ENCODE results near the gene HRG. TPM values are rescaled to one million over a fixed set of nuclear protein-coding genes. Genes with fewer than 3 reads are reported as not detected.

Gene HRG
- total and polyA plus RNA-seq, 2 experiments from 2014 or later: not detected

GRCh38 chr3:186622651-186623310 is 43.0 kb upstream of the HRG start:
- Mint-ChIP-seq H3K36me3 (ENCODE audit: low read depth) (no peaks in the 10 kb centered on the region), H3K4me1 (no peaks in the 10 kb centered on the region), H3K4me3 (no peak overlapping the region), H3K27ac (no peak overlapping the region), H3K9me3 (no peaks in the 10 kb centered on the region), H3K27me3 (ENCODE audit: insufficient read depth, low read depth, poor library complexity) (peaks cover 4% of the 10 kb centered on the region)
- no peak for TF ChIP-seq POLR2AphosphoS5 (IDR thresholded peaks at IDR 0.05; ENCODE audit: low read depth)
- TF ChIP-seq, protein P1, sequence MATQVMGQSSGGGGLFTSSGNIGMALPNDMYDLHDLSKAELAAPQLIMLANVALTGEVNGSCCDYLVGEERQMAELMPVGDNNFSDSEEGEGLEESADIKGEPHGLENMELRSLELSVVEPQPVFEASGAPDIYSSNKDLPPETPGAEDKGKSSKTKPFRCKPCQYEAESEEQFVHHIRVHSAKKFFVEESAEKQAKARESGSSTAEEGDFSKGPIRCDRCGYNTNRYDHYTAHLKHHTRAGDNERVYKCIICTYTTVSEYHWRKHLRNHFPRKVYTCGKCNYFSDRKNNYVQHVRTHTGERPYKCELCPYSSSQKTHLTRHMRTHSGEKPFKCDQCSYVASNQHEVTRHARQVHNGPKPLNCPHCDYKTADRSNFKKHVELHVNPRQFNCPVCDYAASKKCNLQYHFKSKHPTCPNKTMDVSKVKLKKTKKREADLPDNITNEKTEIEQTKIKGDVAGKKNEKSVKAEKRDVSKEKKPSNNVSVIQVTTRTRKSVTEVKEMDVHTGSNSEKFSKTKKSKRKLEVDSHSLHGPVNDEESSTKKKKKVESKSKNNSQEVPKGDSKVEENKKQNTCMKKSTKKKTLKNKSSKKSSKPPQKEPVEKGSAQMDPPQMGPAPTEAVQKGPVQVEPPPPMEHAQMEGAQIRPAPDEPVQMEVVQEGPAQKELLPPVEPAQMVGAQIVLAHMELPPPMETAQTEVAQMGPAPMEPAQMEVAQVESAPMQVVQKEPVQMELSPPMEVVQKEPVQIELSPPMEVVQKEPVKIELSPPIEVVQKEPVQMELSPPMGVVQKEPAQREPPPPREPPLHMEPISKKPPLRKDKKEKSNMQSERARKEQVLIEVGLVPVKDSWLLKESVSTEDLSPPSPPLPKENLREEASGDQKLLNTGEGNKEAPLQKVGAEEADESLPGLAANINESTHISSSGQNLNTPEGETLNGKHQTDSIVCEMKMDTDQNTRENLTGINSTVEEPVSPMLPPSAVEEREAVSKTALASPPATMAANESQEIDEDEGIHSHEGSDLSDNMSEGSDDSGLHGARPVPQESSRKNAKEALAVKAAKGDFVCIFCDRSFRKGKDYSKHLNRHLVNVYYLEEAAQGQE (IDR thresholded peaks at IDR 0.05; ENCODE audit: unreplicated experiment): no peak
- TF ChIP-seq EZH2 (IDR thresholded peaks at IDR 0.05; ENCODE audit: low read depth, unreplicated experiment): no peak
- no peak for TF ChIP-seq NANOG (IDR thresholded peaks at IDR 0.05; ENCODE audit: borderline replicate concordance)
- no peak for TF ChIP-seq JUNB (IDR thresholded peaks at IDR 0.05; ENCODE audit: unreplicated experiment)
- TF ChIP-seq, protein P2, sequence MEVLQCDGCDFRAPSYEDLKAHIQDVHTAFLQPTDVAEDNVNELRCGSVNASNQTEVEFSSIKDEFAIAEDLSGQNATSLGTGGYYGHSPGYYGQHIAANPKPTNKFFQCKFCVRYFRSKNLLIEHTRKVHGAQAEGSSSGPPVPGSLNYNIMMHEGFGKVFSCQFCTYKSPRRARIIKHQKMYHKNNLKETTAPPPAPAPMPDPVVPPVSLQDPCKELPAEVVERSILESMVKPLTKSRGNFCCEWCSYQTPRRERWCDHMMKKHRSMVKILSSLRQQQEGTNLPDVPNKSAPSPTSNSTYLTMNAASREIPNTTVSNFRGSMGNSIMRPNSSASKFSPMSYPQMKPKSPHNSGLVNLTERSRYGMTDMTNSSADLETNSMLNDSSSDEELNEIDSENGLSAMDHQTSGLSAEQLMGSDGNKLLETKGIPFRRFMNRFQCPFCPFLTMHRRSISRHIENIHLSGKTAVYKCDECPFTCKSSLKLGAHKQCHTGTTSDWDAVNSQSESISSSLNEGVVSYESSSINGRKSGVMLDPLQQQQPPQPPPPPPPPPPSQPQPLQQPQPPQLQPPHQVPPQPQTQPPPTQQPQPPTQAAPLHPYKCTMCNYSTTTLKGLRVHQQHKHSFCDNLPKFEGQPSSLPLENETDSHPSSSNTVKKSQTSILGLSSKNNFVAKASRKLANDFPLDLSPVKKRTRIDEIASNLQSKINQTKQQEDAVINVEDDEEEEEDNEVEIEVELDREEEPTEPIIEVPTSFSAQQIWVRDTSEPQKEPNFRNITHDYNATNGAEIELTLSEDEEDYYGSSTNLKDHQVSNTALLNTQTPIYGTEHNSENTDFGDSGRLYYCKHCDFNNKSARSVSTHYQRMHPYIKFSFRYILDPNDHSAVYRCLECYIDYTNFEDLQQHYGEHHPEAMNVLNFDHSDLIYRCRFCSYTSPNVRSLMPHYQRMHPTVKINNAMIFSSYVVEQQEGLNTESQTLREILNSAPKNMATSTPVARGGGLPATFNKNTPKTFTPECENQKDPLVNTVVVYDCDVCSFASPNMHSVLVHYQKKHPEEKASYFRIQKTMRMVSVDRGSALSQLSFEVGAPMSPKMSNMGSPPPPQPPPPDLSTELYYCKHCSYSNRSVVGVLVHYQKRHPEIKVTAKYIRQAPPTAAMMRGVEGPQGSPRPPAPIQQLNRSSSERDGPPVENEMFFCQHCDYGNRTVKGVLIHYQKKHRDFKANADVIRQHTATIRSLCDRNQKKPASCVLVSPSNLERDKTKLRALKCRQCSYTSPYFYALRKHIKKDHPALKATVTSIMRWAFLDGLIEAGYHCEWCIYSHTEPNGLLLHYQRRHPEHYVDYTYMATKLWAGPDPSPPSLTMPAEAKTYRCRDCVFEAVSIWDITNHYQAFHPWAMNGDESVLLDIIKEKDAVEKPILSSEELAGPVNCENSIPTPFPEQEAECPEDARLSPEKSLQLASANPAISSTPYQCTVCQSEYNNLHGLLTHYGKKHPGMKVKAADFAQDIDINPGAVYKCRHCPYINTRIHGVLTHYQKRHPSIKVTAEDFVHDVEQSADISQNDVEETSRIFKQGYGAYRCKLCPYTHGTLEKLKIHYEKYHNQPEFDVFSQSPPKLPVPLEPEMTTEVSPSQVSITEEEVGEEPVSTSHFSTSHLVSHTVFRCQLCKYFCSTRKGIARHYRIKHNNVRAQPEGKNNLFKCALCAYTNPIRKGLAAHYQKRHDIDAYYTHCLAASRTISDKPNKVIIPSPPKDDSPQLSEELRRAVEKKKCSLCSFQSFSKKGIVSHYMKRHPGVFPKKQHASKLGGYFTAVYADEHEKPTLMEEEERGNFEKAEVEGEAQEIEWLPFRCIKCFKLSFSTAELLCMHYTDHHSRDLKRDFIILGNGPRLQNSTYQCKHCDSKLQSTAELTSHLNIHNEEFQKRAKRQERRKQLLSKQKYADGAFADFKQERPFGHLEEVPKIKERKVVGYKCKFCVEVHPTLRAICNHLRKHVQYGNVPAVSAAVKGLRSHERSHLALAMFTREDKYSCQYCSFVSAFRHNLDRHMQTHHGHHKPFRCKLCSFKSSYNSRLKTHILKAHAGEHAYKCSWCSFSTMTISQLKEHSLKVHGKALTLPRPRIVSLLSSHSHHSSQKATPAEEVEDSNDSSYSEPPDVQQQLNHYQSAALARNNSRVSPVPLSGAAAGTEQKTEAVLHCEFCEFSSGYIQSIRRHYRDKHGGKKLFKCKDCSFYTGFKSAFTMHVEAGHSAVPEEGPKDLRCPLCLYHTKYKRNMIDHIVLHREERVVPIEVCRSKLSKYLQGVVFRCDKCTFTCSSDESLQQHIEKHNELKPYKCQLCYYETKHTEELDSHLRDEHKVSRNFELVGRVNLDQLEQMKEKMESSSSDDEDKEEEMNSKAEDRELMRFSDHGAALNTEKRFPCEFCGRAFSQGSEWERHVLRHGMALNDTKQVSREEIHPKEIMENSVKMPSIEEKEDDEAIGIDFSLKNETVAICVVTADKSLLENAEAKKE (CRISPR knock-in tag; IDR thresholded peaks at IDR 0.05): no peak
- no peak for TF ChIP-seq ZNF114 (CRISPR knock-in tag; IDR thresholded peaks at IDR 0.05)
- TF ChIP-seq EZH2phosphoT487 (IDR thresholded peaks at IDR 0.05; ENCODE audit: unreplicated experiment): no peak
- no peak overlapping the region for H3K4me2 ChIP-seq
- H4K20me1 ChIP-seq (replicated peaks; ENCODE audit: insufficient read depth): no peaks in the 10 kb centered on the region
- DNase-seq (ENCODE audit: low spot score) (no peak), ATAC-seq (no peak)
- H3K27ac ChIP-seq (ENCODE audit: low read depth): no peak overlapping the region
- no peak overlapping the region for H2AFZ ChIP-seq
- H3K36me3 ChIP-seq (ENCODE audit: insufficient read depth): no peaks in the 10 kb centered on the region
- 0 out of 2 replicates have a peak, but pooled peaks cover 14% of the 10 kb centered on the region for H3K9me2 ChIP-seq (ENCODE audit: insufficient read depth)
- H3K79me2 ChIP-seq (replicated peaks; ENCODE audit: insufficient read depth): no peaks in the 10 kb centered on the region
- H3K4me3 ChIP-seq: no peak overlapping the region
- no peaks in the 10 kb centered on the region for H3K4me1 ChIP-seq (ENCODE audit: insufficient read depth)
- H3F3A ChIP-seq (replicated peaks; ENCODE audit: low read depth): no peaks in the 10 kb centered on the region
- peaks cover 4% of the 10 kb centered on the region; the same call in 1 of the 2 replicates for H3K27me3 ChIP-seq (ENCODE audit: insufficient read depth)

All from GM23338 (cell line).